SK-N-SH treated with all-trans-retinoic acid at 6 μM for 48 hours (cell line): ENCODE data around the gene ZSWIM5.

ENCODE experiments used
- ARNTL ChIP-seq: fragments of 450-650 bp; formaldehyde crosslinking; IDR thresholded peaks from 2 replicates; pipeline ENCODE4 v1.5.0; 2020; ENCODE audit warnings: low read depth, mild to moderate bottlenecking, moderate library complexity, borderline replicate concordance
- CREB5 ChIP-seq: fragments of 250-450 bp; sonication (Bioruptor Pico); IDR thresholded peaks from 2 replicates; pipeline ENCODE4 v1.5.1; 2020; ENCODE audit warnings: low read depth, mild to moderate bottlenecking, moderate library complexity
- CSDC2 ChIP-seq: fragments of 250-450 bp; sonication (Bioruptor Pico); IDR thresholded peaks from 2 replicates; pipeline ENCODE4 v1.5.0; 2020; ENCODE audit warnings: mild to moderate bottlenecking, moderate library complexity
- ESRRG ChIP-seq: fragments of 250-450 bp; sonication (Bioruptor Pico); IDR thresholded peaks from 2 replicates; pipeline ENCODE4 v1.6.1; 2021; ENCODE audit warnings: mild to moderate bottlenecking
- ISL1 ChIP-seq: fragments of 250-450 bp; sonication (Bioruptor Pico); IDR thresholded peaks from 2 replicates; pipeline ENCODE4 v2.1.2; 2022; ENCODE audit warnings: mild to moderate bottlenecking, moderate library complexity
- PATZ1 ChIP-seq: fragments of 250-450 bp; sonication (Bioruptor Pico); IDR thresholded peaks from 2 replicates; pipeline ENCODE4 v1.8.0; 2020; ENCODE audit warnings: mild to moderate bottlenecking, moderate library complexity, borderline replicate concordance
- RARB ChIP-seq: fragments of 250-450 bp; sonication (Bioruptor Pico); IDR thresholded peaks from 2 replicates; pipeline ENCODE4 v1.8.0; 2021; ENCODE audit warnings: mild to moderate bottlenecking, moderate library complexity
- SNAI2 ChIP-seq: fragments of 250-450 bp; sonication (Bioruptor Pico); IDR thresholded peaks from 2 replicates; pipeline ENCODE4 v1.5.0; 2020; ENCODE audit warnings: mild to moderate bottlenecking, moderate library complexity
- TSHZ2 ChIP-seq: fragments of 250-450 bp; sonication (Bioruptor Pico); IDR thresholded peaks from 2 replicates; pipeline ENCODE4 v1.5.0; 2020; ENCODE audit warnings: mild to moderate bottlenecking, moderate library complexity
- ZC3H10 ChIP-seq: fragments of 250-450 bp; sonication (Bioruptor Pico); IDR thresholded peaks from 2 replicates; pipeline ENCODE4 v1.5.1; 2021; ENCODE audit warnings: mild to moderate bottlenecking, moderate library complexity
- ZFP3 ChIP-seq: fragments of 250-450 bp; sonication (Bioruptor Pico); IDR thresholded peaks from 2 replicates; pipeline ENCODE4 v1.5.0; 2020; ENCODE audit warnings: mild to moderate bottlenecking, moderate library complexity
- ZFP30 ChIP-seq: fragments of 450-650 bp; formaldehyde crosslinking; IDR thresholded peaks from 2 replicates; pipeline ENCODE4 v1.5.0; 2022; ENCODE audit warnings: mild to moderate bottlenecking, moderate library complexity
- ZNF70 ChIP-seq: fragments of 450-650 bp; formaldehyde crosslinking; IDR thresholded peaks from 2 replicates; pipeline ENCODE4 v1.5.0; 2020; ENCODE audit warnings: mild to moderate bottlenecking, moderate library complexity
- ZNF8 ChIP-seq: fragments of 450-650 bp; formaldehyde crosslinking; IDR thresholded peaks from 2 replicates; pipeline ENCODE4 v1.5.0; 2020; ENCODE audit warnings: mild to moderate bottlenecking, moderate library complexity

GRCh38 chr1:45230537-45230936, 24.1 kb upstream of the ZSWIM5 start:
- TF ChIP-seq RARB = no peak
- no peak for TF ChIP-seq CSDC2 (CRISPR knock-in tag)
- no peak for TF ChIP-seq ZC3H10 (CRISPR knock-in tag)
- TF ChIP-seq PATZ1 = no peak
- TF ChIP-seq ZNF8 (CRISPR knock-in tag) = no peak
- no peak for TF ChIP-seq ZFP30 (CRISPR knock-in tag)
- TF ChIP-seq ESRRG = no peak
- TF ChIP-seq ARNTL (CRISPR knock-in tag) = no peak
- TF ChIP-seq ZNF70 (CRISPR knock-in tag) = no peak
- TF ChIP-seq CREB5 (CRISPR knock-in tag) = no peak
- no peak for TF ChIP-seq SNAI2 (CRISPR knock-in tag)
- no peak for TF ChIP-seq ISL1 (CRISPR knock-in tag)
- TF ChIP-seq TSHZ2 (CRISPR knock-in tag) = no peak
- no peak for TF ChIP-seq ZFP3 (CRISPR knock-in tag)
